HUES48 (cell line): ENCODE results near the gene MTRR.

Source experiments
- H3K27ac ChIP-seq: one replicate; pipeline ENCODE4 v1.7.0; 2013; ENCODE audit warnings: low read depth, low read length, inconsistent platforms
- H3K27me3 ChIP-seq: 2 replicates; pipeline ENCODE4 v1.6.1; 2013; ENCODE audit warnings: mild to moderate bottlenecking, low read length; ENCODE audit not compliant: control insufficient read depth, insufficient read depth
- H3K36me3 ChIP-seq: 2 replicates; pipeline ENCODE4 v1.6.1; 2013; ENCODE audit warnings: low read length; ENCODE audit not compliant: control insufficient read depth, insufficient read depth
- H3K4me1 ChIP-seq: 2 replicates; pipeline ENCODE4 v1.6.1; 2013; ENCODE audit warnings: mild to moderate bottlenecking, low read length; ENCODE audit not compliant: control insufficient read depth, insufficient read depth
- H3K4me3 ChIP-seq: 2 replicates; pipeline ENCODE4 v1.5.1; 2013; ENCODE audit warnings: mild to moderate bottlenecking, low read depth, low read length
- H3K9ac ChIP-seq: 2 replicates; pipeline ENCODE4 v1.6.1; 2013; ENCODE audit warnings: mild to moderate bottlenecking, low read depth, low read length, moderate library complexity
- H3K9me3 ChIP-seq: 2 replicates; pipeline ENCODE4 v1.6.1; 2013; ENCODE audit warnings: low read length; ENCODE audit not compliant: control insufficient read depth, insufficient read depth

The MTRR gene

GRCh38 chr5:7845557-7845956 is 23.4 kb upstream of the MTRR start:
- Histone ChIP-seq H3K9me3 (no peaks in the 10 kb centered on the region), H3K9ac (no peak overlapping the region), H3K27ac (no peak overlapping the region), H3K4me3 (no peak overlapping the region), H3K4me1 (peaks cover 7% of the 10 kb centered on the region; the same call in 1 of the 2 replicates), H3K27me3 (peaks cover 15% of the 10 kb centered on the region), H3K36me3 (no peaks in the 10 kb centered on the region)

GRCh38 chr5:7846327-7846726 is 22.6 kb upstream of the MTRR start:
- Histone ChIP-seq H3K27me3 (peaks cover 15% of the 10 kb centered on the region), H3K9ac (no peak overlapping the region), H3K4me1 (peaks cover 7% of the 10 kb centered on the region; the same call in 1 of the 2 replicates), H3K27ac (no peak overlapping the region), H3K9me3 (no peaks in the 10 kb centered on the region), H3K4me3 (no peak overlapping the region), H3K36me3 (no peaks in the 10 kb centered on the region)

GRCh38 chr5:7848296-7848695 is 20.7 kb upstream of the MTRR start:
- Histone ChIP-seq H3K27me3 (peaks cover 15% of the 10 kb centered on the region), H3K9me3 (no peaks in the 10 kb centered on the region), H3K4me1 (peaks cover 7% of the 10 kb centered on the region; the same call in 1 of the 2 replicates), H3K36me3 (no peaks in the 10 kb centered on the region), H3K27ac (no peak overlapping the region), H3K4me3 (no peak overlapping the region), H3K9ac (no peak overlapping the region)

GRCh38 chr5:7849681-7850394 is 19.1 kb upstream of the MTRR start:
- H3K4me3 ChIP-seq, result peak overlapping the region; percentile 84
- peak overlapping the region; percentile 35; the same call in 1 of the 2 replicates for H3K9ac ChIP-seq
- peaks cover 7% of the 10 kb centered on the region; the same call in 1 of the 2 replicates for H3K4me1 ChIP-seq
- no peaks in the 10 kb centered on the region for H3K9me3 ChIP-seq
- no peaks in the 10 kb centered on the region for H3K36me3 ChIP-seq
- H3K27ac ChIP-seq, result no peak overlapping the region
- peaks cover 15% of the 10 kb centered on the region for H3K27me3 ChIP-seq

DNA sequence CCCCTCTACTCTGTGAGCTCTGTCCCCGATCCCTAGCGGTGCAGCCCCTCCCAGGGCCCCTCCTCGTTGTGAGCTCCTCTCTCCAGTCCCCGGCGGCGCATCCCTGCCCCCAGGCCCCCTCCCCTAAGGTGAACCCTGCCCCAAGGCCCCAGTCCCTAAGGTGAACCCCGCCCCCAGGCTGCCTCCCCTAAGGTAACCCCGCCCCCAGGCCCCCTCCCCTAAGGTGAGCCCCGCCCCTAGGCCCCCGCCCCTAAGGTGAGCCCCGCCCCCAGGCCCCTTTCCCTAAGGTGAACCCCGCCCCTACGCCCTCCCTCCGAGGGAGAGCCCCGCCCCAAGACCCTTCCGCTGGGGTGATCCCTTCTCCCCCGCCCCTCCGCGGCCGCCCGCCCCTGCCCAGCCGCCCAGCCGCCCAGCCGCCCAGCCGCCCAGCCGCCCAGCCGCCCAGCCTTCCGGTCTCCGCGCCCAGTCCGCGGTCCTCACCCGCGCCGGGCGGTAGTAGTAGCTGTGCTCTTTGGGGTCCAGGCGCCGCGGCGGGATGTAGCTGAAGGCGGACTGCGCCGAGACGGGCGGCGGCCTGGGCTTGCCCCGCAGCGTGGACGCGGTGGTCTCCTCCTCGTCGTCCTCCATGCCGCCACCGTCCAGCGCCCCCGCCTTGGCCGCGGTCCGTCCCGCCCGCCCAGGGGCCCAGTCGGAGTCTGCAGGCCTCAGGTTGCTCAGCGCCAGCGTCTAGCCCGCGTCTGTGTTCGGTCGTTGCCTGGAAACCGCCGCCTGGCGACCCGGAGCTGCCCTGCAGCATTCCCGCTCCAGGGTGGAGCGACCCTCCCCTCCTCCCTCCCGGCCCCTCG is 18.3 kb upstream of the MTRR start, which contains the start of gene CFAP90:
Gene CFAP90 (minus strand): TSS at position 739 of the 845 bp plus-strand sequence. CDS start 112 bp downstream, at position 627.
- peak within 1 kb of the TSS; percentile 63 for H3K27ac ChIP-seq
- no peaks in the 10 kb centered on the region for H3K36me3 ChIP-seq
- H3K4me3 ChIP-seq, result peak within 1 kb of the TSS; percentile 84
- H3K9ac ChIP-seq, result no peak within 1 kb of the TSS; the same call in 1 of the 2 replicates
- no peaks in the 10 kb centered on the region for H3K9me3 ChIP-seq
- H3K27me3 ChIP-seq, result peaks cover 15% of the 10 kb centered on the region
- H3K4me1 ChIP-seq, result peaks cover 7% of the 10 kb centered on the region; the same call in 1 of the 2 replicates

DNA sequence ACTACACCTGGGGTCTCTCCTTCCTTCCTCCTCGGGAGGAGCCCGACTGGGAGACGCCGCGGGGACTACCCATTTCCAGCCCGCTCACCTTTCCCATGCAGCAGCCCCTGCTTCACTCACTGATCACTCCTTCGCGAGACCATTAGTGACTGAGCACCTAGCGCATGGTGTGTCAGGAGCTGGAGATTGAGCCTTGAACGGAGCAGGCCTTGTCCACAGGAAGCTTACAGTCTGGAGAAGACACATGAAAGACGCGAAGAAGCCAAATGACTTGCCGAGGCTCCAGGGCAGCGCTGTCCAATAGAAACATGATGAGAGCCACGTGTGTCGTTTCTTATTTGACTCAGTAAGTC is 17.7 kb upstream of the MTRR start:
- Histone ChIP-seq H3K36me3 (no peaks in the 10 kb centered on the region), H3K4me1 (peaks cover 7% of the 10 kb centered on the region; the same call in 1 of the 2 replicates), H3K4me3 (peak overlapping the region; percentile 77), H3K9ac (no peak overlapping the region), H3K27ac (no peak overlapping the region), H3K9me3 (no peaks in the 10 kb centered on the region), H3K27me3 (peaks cover 15% of the 10 kb centered on the region)

DNA sequence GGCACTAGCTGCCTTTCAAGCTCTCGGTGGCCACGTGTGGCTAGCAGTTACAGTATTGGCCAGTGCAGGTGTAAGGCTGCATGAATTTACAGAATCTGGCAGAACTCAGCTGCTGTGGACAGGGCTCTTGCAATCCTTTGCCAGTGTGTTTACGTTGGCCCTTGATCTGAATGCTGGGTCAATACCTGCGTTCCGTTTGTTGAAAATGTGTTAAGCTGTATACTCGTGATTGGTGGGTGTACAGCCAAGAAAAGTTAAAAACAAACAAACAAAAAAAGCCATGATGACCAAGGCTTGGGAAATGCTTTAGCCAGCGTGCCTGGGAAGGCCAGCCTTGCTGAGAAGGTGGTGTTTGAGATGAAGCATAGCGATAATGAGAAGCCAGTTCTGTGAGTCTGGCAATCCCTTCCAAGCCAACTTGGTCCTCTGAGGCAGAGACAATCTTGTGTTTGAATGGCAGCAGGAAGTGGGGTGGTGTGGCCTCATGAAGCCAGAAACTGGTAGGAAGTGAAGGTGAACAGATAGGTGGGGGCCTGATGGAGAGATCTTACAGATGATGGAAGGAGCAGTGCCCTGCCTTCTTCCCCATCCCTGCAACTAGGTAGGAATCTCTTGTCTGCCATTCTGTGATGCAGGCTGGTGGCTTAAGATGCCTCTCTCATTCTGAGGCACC is 17.2 kb upstream of the MTRR start:
- H3K27ac ChIP-seq, result no peak overlapping the region
- no peaks in the 10 kb centered on the region for H3K36me3 ChIP-seq
- no peak overlapping the region for H3K9ac ChIP-seq
- H3K4me1 ChIP-seq, result peaks cover 7% of the 10 kb centered on the region; the same call in 1 of the 2 replicates
- no peaks in the 10 kb centered on the region for H3K9me3 ChIP-seq
- H3K27me3 ChIP-seq, result peaks cover 15% of the 10 kb centered on the region
- H3K4me3 ChIP-seq, result peak overlapping the region; percentile 77

DNA sequence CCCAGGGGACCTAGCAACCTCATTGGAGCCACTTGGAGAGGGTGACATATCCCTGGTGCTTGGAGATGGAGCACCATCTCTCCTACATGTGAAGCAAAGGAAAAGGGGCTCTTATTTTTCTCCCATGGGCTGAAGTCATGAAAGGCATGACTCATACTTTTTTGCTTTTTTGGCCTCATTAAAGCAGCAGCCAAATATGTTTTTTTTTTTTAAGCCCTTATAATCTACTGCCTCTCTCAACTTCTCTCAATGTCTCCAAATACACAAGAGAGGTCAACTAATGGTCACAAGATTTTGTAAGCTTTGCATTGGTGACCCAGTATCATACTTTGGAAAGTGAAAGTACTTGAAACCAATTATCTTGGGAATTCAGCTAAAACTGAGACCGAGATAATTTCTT is 16.4 kb upstream of the MTRR start:
- no peak overlapping the region for H3K9ac ChIP-seq
- 0 out of 2 replicates have a peak, but pooled peaks cover under 1% of the 10 kb centered on the region for H3K36me3 ChIP-seq
- H3K27ac ChIP-seq, result no peak overlapping the region
- H3K4me3 ChIP-seq, result no peak overlapping the region
- H3K27me3 ChIP-seq, result peaks cover 15% of the 10 kb centered on the region
- peaks cover 7% of the 10 kb centered on the region; the same call in 1 of the 2 replicates for H3K4me1 ChIP-seq
- no peaks in the 10 kb centered on the region for H3K9me3 ChIP-seq

GRCh38 chr5:7852988-7853387 is 16.0 kb upstream of the MTRR start:
- Histone ChIP-seq H3K27ac (no peak overlapping the region), H3K4me3 (no peak overlapping the region), H3K27me3 (peaks cover 15% of the 10 kb centered on the region), H3K9ac (no peak overlapping the region), H3K36me3 (peaks cover 4% of the 10 kb centered on the region), H3K9me3 (no peaks in the 10 kb centered on the region), H3K4me1 (peaks cover 7% of the 10 kb centered on the region; the same call in 1 of the 2 replicates)

GRCh38 chr5:7855611-7856010 is 13.3 kb upstream of the MTRR start:
- Histone ChIP-seq H3K9ac (no peak overlapping the region), H3K4me3 (no peak overlapping the region), H3K27me3 (no peaks in the 10 kb centered on the region; the same call in none of the 2 replicates), H3K9me3 (no peaks in the 10 kb centered on the region), H3K27ac (no peak overlapping the region), H3K4me1 (no peaks in the 10 kb centered on the region), H3K36me3 (peaks cover 30% of the 10 kb centered on the region)
